Umbilical cord (tissue), 2 donors: ENCODE measurements around the gene CUX1. TPM values are rescaled to one million over a fixed set of nuclear protein-coding genes. Genes with fewer than 3 reads are reported as not detected.

Experiments
- DNase-seq: peaks from one replicate; pipeline ENCODE4 v3.0.0-alpha.2; 2015; ENCODE audit warnings: low spot score
- total RNA-seq: library from RNA; depleted of rRNA; stranded (reverse); fragments of >200 nt; gene quantifications from one replicate; pipeline ENCODE4 v1.2.3, GENCODE V29; 2014; ENCODE audit warnings: low replicate concordance; ENCODE audit not compliant: insufficient read depth

CUX1 gene
- total RNA-seq, 1 donor from 2014 or later: 92.0 TPM

- DNase-seq: no peak
Measured at GRCh38 chr7:102072636-102073209, 255.3 kb downstream of the CUX1 start.

GRCh38 chr7:102073931-102074880 is 256.8 kb downstream of the CUX1 start:
- no peak for DNase-seq

GRCh38 chr7:102075126-102075525 is 257.7 kb downstream of the CUX1 start:
- DNase-seq: no peak

- DNase-seq: no peak
Measured at GRCh38 chr7:102075553-102076135, 258.2 kb downstream of the CUX1 start.

GRCh38 chr7:102077081-102077480 is 259.7 kb downstream of the CUX1 start:
- DNase-seq: no peak

- DNase-seq: no peak
Measured at GRCh38 chr7:102079140-102080018, 262.0 kb downstream of the CUX1 start.

- no peak for DNase-seq
Measured at GRCh38 chr7:102080019-102080433, 262.6 kb downstream of the CUX1 start.

- DNase-seq: no peak
Measured at GRCh38 chr7:102080434-102081243, 263.2 kb downstream of the CUX1 start.

- no peak for DNase-seq
Measured at GRCh38 chr7:102081244-102081627, 263.8 kb downstream of the CUX1 start.

- no peak for DNase-seq
Measured at GRCh38 chr7:102082693-102083368, 265.4 kb downstream of the CUX1 start.

GRCh38 chr7:102085218-102085772 is 267.9 kb downstream of the CUX1 start:
- no peak for DNase-seq

- no peak for DNase-seq
Measured at GRCh38 chr7:102089175-102090098, 272.0 kb downstream of the CUX1 start.

GRCh38 chr7:102093599-102094315 is 276.3 kb downstream of the CUX1 start:
- peak; percentile 34 for DNase-seq

- no peak for DNase-seq
Measured at GRCh38 chr7:102094316-102094650, 276.9 kb downstream of the CUX1 start.

GRCh38 chr7:102095321-102096011 is 278.0 kb downstream of the CUX1 start:
- DNase-seq: peak; percentile 65

GRCh38 chr7:102096012-102096332 is 278.5 kb downstream of the CUX1 start:
- no peak for DNase-seq

- no peak for DNase-seq
Measured at GRCh38 chr7:102096706-102097427, 279.4 kb downstream of the CUX1 start.
